GM21619 (cell line): ENCODE data around the gene RDH5.

Source experiments
- ATAC-seq: cut with Tn5 transposase; IDR thresholded peaks from one replicate; pipeline ENCODE4 v1.9.1; 2021; ENCODE audit not compliant: unreplicated experiment

The RDH5 gene

DNA sequence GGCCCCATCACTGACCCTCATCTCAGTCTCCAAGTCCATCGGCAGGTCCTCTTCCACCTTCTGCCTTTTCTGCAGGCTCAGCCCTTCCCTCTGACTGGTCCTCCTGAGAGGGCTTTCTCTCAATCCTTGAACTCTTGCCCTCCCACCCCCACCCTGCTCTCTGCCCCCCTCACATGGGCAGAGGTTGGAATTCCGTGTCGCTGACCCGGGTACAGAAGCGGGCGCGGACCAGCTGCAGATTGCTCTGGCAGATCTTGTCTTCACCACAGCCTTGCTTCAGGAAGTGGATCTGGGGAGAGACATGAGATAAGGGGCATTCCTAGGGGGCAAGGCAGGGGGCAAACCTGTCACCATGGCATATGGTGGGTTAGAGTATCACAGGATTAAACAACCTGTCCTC lies 24.8 kb upstream of the RDH5 start:
- ATAC-seq = no peak

DNA sequence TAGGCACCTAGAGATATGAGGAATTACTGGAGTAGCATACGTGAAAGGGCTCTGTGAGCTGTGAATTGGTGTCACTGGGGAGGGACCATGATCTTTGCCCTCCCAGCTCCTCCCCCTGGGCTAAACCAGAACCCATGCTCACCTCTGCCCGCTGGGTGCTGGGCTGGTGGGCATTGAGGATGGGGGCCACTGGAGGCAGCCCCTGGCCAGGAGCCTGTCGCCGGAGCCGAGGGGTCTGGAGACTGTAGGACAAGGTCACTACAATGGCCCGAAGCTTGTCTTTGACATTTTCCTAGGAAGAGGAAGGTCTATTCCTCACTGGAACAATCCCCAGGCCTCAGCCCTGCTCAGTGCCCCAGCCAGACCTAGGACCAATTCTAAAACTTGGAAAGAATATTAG lies 24.1 kb upstream of the RDH5 start:
- no peak for ATAC-seq

DNA sequence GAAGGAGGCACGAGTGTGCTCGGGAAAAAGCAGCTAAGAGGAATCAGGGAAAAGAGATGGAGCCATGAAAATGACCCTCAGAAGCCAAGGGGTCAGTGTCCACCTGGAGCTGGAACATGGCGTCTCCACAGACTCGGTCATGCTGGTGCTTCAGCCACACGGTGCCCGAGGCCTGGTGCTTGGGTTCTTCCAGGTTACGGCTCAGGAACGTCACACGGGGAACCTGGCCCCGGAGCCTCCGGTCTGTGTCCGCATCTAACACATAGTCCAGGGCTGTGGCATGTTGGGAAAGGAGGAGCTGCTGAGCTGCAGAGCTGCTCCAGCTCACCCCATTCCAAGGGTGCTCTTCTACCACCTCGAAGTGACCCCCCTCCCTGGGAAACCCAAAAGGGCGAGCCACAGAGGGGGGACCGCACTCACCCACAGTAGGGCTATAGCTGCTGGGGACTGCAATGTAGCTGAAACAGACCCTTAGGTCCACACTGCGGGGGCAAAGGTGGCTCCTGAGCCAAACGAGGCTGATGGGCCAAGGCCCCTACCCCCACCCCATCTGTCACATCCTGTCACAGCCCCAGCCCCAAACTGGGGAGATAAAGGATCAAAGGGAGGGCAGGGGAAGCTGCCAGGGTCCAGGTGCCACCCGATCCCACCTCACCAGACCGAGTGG lies 23.3 kb upstream of the RDH5 start:
- no peak for ATAC-seq

DNA sequence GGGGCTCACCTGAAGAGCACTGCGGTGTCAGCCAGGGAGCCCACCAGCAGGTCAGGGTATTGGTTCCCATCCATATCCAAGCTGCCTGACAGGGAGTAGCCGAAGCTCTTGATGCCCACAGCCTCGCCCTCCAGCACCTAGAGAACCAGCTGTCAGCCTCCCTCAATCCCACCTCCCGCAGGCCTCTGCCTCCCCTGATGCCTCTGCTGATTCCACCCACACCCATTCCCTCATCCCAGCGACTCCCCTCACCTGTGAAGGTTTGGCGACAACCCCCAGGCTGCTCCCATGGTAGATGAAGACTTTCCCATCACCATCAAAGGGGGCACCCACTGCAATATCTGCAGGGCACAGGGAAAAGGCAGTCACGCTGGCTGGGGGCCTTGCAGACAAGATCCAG lies 22.5 kb upstream of the RDH5 start:
- ATAC-seq = no peak

DNA sequence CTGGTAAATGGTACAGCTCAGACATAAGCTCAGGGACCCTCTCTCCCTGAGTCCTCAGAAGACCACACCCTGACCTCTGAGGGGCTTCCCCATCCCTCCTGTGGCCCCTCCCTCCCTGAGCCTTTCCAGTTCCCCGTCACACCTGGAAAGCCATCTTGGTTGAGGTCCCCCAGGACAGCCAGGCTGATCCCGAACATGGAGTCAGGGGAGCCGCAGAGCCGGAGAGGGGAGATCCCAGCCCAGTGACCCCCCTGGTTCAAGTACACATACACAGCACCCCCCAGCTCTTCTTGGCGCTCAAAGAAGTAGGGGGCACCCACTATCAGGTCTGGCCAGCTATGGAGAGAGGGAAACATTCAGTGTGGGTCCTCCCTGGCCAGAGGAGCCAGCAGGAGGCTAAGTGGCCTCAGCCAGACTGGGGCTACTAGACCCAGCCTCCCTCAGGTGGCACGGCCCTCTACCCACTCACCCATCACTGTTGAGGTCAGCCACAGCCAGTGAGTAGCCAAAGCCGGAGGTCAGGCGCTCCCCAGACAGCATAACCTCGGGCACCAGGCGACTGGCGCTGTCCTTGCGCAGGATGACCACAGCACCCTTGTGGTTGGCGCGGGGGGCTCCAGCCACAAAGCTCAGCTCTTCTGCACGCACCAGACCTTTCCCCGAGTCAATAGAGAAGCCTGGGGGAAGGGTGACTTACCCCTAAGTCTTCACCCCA lies 21.8 kb upstream of the RDH5 start:
- no peak for ATAC-seq

DNA sequence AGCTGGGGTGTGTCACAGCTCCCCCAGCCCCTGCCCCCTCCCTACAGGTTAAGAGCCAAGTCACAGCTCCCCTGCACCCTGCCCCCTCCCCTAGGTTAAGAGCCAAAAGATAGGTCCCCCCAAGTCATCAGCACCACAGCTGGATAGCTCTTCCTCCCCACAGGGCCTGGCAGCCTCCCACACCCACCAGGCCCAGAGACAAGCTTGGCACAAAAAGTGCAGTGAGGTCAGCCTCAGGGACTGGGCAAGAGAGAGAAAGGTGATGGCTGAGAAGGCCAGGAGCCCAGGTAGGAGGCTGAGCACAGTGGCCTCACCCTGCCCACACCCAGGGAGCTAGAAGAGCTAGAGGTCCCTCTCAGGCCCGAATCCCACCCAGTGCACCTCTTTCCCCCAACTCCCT lies 21.2 kb upstream of the RDH5 start:
- no peak for ATAC-seq

DNA sequence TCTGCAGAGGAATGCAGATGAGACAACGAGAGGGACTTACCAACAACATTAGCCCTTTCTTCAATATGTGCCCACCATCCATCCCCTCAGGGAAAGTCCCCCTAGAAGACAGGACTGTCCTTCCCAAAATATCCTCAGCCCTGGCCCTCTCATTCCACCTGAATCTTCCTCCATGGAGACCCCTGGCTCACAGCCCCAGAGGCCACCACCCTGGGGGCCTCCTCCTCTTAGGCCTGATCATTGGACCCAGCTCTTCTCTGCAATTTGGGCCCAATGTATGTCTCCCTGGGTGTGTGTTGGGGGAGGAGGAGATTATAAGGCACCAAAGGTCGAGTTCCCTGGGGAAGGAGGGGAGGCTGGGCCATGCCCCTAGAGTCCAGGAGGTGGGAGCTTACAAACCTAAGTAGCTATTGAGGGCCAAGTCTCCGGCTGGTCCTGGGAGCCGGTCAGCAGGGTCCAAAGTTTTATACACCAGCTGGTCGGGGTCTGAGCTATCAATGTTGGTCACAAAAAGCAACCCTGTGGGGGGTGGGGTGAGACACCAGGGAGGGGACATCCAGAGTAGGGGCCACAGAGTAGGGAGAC lies 20.6 kb upstream of the RDH5 start:
- ATAC-seq = no peak

DNA sequence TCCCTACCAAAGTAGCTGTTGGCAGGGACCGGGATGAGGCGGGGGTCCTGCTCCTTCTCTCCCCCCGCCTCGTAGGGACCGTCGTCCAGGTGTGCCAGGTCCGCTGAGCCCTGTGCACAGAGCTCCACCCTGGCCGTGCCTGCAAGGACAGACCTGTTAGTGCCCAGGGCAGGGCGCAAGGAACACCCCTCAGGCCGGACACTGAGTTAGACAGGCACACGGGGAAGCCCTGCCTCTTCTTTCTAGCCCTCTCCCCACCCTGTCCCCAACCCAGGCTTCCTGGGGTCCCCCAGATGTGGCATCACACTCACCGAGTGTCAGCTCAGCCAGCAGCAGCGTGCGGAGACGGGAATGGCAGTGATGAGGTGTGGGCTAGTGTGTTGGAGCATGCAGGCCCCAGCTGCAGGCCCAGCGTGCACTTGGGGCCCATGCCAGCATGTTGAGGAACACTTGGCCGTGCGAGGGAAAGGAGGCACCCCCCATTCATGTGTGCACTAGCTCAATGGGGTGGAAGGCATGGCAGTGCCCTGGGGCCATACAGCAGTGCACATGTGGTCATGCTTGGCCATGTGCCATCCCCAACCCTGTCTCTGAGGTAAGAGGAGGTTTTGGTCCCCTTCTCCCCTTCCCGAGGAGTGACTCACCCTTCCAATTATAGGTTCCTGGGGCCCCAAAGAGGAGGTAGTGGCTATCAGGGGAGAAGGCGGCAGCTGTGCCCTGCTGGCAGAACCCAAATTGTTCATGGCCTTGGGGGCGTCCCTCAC lies 19.8 kb upstream of the RDH5 start:
- ATAC-seq = no peak

DNA sequence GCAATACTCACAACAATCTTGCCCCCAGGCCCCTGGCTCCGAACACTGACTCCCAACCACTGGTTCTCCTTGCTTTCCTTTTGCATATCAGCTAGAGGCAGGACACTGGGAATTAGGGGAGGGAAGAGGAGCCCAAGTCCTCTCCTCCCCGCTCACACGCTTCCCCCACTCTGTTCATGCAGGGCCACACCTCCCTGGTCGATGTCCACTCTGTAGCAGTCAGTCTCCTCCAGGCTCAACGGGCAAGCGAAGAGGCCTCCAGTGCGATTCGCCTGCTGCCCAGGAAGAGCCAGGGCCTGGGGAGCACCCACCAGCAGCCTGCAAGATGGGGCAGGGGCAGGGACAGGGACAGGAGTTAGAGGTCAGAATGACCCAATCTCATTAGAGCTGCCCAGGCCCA lies 17.3 kb upstream of the RDH5 start:
- ATAC-seq = no peak

DNA sequence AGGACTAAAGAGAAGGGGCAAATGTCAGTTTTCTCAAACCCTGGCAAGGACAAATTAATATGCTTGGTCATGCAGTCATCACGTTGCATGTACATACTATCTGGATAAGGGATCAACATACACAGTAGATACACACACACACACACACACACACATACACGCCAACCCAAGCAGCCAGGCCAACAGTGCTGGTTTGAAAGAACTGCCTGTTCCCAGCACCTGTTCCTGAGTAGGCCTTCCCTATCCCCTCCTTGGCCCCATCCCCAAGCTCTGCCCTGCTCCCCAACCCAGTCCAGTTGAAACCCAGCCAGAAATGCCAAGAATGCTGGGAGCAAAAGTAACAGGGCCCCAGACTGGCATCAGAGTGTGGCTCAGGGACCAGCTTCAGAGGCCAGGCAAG lies 16.9 kb upstream of the RDH5 start:
- ATAC-seq = no peak

DNA sequence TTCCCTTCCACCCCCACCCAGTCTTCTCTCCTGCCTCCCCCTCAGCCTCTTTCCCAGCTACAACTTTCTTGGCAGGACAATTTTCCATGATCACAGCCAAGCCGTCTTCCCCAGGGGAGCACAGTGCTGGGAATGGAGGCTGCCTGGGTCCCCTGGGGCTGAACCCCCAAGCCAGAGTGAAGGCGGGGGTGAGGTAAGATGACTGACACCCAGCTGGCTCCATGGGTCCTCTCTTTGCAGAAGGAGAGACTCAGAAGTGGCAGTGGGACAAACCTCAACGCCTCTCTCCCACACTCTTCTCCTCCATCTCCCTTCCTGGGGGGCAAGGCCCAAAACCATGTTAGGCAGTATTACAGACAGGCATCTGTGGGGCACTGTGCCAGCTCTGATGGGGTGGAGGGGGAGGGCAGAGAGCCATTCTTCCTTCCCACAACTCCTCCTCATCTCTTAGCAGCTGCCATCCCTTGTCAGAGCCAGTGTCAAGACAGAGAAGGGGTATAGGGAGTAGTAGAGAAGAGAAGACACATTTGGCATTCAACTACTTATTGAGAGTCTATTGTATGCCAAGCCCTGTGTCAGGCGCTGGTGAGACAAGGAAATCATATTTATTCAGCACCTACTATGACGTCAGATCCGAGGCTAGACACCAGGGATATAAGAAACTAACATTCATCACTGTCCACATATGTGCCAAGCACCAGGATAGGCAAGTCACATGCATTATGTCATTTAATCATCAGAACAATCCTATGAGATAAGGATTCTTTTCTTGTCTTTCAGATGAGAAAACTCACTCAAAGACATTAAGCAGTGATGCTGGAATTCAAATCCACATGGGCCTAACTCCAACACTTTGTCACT lies 16.1 kb upstream of the RDH5 start:
- no peak for ATAC-seq

DNA sequence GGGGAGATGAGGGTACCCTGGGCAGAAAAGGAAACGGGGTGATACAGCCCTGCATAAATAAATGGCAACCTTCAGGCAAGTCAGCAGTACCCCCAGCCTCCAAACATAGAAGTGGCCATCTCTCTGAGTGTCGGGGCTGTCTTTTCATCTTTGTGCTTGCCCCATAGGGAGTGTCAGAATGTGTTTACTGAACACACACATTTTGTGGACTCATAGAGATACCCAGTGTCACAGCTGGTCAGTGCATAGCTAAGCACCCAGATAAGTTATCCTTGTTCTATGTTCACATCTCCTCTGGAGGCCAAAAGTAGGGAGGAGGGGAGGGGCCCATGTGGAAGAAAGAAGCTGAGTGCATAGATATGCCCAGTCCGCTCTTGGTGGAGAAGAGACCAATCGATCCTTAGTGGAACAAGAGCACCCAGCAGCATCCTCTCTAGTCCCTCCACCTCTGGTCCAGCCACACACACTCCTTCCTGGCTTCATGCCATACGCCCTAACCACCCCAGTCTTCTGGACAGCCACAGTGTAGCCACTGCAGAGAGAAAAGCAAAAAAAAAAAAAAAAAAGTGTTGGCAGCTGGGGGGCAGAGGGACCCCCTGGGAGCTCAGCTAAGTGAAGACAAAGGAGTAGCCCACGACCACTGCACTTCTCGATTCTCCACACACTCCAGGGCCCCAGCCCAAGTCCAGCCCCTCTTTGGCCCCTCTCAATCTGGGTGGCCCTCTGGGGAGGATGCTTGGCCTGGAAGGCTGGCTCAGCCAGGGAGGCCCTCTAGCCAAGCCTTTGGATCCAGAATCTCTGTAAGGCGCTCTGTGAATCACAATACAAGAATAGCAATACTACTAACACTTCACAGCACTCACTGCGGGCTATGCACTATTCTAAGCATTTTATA lies 15.1 kb upstream of the RDH5 start:
- no peak for ATAC-seq

DNA sequence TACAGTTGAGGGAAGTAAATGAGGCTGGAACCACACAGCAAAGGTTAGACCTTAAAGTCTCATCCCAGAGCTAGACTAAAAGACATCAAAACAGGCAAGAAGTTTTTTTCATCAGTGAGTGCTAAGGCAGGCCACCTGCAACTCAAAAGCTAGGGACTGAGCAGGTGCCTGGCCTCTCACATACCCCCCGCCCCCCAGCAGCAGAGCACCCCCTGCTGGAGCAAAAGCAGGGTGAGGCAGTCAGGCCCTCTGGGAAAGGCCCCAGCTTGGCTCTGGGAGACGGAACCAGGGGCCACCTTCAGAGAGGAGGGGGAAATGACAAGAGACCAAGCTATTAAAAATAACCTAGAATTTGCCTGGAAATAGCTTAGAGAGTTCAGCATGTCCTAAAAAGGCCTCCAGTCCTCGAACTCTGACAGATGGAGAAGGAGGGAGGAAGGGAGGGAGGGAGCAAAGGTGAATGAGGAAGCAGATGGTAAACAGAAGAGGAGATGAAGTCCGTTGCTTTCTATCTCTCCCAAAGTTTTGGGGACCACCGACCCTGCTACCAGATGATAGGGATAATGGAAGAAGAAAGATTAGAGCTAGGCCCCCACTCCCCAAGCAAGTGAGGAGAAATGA lies 14.3 kb upstream of the RDH5 start:
- no peak for ATAC-seq

DNA sequence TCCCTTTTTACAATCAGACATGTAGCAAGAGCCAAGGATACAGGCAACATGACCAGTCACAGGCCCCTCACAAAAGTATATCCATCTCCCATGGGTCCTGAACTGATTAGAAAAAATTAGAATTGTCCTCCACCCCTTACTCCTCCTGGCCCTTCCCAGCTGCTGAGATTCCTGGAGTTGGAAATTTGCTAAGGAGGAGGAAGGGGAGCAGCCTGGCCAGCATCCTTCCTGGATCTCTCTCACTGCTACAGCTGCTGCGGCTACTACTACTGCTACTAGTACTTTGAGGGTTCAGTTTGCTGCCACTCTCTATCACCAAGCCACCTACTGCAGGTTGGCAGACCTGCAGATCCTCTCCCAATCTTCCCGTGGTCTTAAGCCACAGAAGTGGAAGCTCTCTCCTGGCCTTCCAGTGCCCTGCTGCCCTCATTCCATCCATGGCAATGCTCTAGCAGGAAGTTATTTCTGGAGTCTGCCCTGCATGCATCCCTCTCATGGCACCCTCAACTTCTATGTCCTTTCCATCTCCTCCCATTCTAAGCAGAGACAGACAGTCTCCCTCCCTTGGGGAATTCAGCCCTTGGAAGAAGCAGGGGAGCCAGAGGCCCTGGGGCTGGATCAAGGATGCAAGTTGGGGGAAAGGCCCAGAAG lies 13.5 kb upstream of the RDH5 start:
- no peak for ATAC-seq

DNA sequence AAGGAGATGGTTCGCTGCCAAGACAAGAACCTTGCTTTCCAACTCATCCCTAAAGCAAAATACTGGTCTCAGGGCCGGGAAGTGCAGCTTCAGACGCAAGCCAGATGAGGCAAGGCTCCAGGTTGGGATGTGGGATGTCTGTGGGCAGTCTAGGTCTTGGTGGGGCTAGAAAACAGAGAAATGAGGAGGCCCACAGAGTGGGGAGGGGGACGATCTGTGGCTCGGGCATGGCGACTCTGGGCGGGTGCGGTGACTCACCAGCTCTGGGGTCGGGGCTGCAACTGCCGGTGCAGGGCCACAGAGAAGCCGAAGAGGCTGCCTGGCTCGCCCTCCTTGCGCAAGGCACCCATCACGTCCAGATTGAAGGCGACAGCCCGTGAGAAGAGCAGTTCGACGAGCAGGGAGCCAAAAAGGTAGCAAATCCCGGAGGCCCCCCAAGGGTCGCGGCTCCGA lies 12.9 kb upstream of the RDH5 start:
- no peak for ATAC-seq

DNA sequence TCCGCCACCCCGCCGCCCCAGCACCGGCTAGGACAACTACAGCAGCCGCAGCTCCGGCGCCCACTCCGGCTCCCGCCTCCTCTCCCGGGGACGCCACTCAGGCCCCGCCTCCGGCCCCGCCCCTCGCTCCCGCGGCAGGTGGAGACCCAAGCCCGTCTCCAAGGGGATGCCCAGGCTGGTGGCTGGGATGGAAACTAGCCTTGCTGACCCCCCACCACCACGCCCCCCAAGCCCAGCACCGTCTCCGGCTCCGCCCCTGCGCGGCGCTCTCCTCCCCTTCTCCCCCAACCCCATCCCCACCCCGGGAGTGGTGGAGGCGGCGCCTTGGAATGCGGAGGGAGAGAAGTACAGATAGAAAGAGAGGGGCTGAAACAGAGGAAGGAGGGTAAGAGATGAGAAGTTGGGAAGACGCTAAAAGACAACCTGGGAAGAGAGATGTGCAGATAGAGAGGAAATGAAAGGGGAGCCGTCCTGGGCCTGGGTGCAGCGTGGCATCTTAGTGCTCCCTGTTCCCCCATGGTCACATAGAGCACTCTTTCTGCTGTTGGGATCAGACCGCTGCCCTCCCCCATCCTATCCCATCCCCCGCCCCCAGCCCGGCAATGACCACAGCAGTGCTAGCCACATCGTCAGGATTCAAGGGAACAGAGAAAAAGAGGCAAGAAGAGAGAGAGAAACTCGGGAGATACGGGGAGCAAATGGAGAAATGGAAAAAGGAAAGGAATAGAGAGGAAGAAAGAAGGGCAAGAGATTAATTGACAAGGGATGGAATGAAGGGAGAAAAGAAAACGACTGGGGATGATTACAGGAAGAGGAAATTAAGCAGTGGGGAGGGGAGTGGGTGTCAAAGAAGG lies 12.1 kb upstream of the RDH5 start, which contains the start of gene ITGA7:
TSS of gene ITGA7 (minus strand) at position 64 of the 854 bp plus-strand sequence. CDS start 222 bp downstream, outside the sequence.
- ATAC-seq = peak; percentile 72

DNA sequence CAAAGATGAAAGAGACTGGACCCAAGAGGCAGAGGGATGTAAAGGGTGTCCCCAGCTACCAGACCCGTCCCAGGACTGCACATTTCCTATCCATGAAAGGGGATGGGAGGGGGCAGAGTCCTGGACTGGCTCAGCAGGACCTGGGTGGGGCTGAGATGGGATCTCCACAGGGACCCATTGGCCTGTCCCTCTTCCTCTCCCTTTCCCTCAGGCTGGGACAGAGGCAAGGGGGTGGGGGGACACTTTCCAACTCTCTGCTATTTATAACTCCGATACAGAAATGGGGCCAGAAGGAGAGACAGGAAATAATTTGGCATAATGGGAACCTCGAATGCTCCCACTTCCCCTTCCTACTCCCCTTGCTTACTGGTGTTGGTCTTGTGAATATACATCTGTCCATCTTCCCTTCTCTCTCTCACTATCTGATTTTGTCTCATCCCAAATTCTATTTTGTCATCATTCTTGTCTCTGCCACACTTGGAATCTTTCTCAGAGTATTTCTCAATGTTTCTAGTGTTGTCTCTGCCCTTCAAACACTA lies 11.4 kb upstream of the RDH5 start:
- ATAC-seq = no peak
